ENCODE measurements around the gene SPNS3. TPM values are rescaled to one million over a fixed set of nuclear protein-coding genes. Genes with fewer than 3 reads are reported as not detected.

The SPNS3 gene
- total and polyA plus RNA-seq, 3 donors from 2014 or later = 0.39 to 1.4 (median 0.75) TPM

DNA sequence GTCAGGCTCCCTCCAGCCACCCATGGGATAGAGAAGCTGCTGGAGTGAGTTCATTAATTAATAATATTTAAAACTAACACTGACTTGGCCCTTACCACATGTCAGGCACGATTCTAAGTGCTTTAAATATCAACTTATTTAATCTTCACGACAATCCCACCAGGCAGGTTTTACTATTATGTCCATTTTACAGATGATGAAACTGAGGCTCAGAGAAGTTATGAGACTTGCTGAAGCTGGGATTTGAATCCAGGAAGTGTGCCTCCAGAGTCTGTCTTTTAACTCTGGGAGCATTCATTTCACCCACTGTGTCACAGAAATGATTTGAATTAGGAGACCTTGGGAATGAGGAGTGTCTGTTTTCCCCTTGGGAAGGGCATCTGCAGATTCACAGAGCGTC, 8.8 kb downstream of the SPNS3 start:
- Histone ChIP-seq H3K4me3 (no peak overlapping the region), H3K27me3 (no peaks in the 10 kb centered on the region), H3K27ac (no peak overlapping the region), H3K9me3 (no peaks in the 10 kb centered on the region), H3K4me1 (peaks cover 30% of the 10 kb centered on the region), H3K36me3 (ENCODE audit: low read depth, missing control alignments) (no peaks in the 10 kb centered on the region)
- TF ChIP-seq, protein P1, sequence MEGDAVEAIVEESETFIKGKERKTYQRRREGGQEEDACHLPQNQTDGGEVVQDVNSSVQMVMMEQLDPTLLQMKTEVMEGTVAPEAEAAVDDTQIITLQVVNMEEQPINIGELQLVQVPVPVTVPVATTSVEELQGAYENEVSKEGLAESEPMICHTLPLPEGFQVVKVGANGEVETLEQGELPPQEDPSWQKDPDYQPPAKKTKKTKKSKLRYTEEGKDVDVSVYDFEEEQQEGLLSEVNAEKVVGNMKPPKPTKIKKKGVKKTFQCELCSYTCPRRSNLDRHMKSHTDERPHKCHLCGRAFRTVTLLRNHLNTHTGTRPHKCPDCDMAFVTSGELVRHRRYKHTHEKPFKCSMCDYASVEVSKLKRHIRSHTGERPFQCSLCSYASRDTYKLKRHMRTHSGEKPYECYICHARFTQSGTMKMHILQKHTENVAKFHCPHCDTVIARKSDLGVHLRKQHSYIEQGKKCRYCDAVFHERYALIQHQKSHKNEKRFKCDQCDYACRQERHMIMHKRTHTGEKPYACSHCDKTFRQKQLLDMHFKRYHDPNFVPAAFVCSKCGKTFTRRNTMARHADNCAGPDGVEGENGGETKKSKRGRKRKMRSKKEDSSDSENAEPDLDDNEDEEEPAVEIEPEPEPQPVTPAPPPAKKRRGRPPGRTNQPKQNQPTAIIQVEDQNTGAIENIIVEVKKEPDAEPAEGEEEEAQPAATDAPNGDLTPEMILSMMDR (IDR thresholded peaks at IDR 0.05) = no peak
- intact Hi-C loops (cut with DNase I; ENCODE audit: low total_unique reads) = no loop called here
- 81 to 85% methylated on average over 3 of the region's 3 CpGs for WGBS, 2 donors
- no peak for DNase-seq

DNA sequence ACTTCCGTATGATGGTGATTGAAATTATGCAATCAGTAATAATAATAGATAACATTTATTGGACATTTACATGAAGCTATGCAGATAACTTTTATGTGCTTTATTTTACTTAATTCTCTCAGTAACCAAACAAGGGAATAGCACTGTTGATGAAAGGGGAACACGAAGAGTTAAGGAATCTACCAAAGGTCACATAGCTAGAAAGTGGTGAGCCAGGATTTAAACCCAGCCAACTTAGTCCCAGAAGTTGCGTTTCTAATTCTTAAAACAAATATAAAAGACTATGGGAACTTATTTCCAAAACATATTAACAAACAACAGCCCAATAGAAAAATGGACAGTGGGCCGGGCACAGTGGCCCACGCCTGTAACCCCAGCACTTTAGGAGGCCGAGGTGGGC, 9.7 kb downstream of the SPNS3 start:
- no peak for DNase-seq
- Histone ChIP-seq H3K4me3 (no peak overlapping the region), H3K4me1 (peaks cover 30% of the 10 kb centered on the region), H3K36me3 (ENCODE audit: low read depth, missing control alignments) (no peaks in the 10 kb centered on the region), H3K9me3 (no peaks in the 10 kb centered on the region), H3K27me3 (no peaks in the 10 kb centered on the region), H3K27ac (no peak overlapping the region)
- WGBS, 2 donors = 51 to 60% methylated on average over 6 of the region's 6 CpGs
- TF ChIP-seq, protein P1 (IDR thresholded peaks at IDR 0.05) = no peak
- intact Hi-C loops (cut with DNase I; ENCODE audit: low total_unique reads) = no loop called here

DNA sequence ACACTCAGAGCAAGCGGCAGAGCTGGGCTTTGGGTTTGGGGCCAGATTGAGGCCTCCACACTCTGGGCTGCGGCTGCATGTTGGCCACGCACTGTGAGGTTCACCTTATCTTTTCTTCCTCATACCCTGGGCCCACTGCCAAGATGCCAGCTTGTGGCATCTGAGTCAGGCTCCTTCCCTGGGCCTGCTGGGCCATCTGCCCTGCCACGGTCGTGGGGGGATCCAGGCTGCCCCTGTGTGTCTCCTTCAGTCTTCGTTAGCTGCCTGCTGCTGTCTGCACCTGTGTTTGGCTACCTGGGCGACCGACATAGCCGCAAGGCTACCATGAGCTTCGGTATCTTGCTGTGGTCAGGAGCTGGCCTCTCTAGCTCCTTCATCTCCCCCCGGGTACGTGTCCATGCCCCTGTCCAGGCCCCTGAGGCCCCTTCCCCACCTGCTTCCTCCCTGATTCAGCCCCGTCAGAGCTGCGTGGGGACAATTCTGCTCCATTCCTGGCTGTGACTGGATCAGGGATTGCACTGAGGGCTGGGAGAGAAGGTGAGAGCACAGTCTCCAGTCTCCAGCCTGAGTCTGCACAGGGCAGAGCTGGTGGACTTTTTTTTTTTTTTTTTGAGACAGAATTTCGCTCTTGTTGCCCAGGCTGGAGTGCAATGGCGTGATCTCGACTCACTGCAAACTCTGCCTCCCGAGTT, 11.2 kb downstream of the SPNS3 start:
- Histone ChIP-seq H3K27ac (no peak overlapping the region), H3K4me3 (no peak overlapping the region), H3K27me3 (no peaks in the 10 kb centered on the region), H3K4me1 (peaks cover 37% of the 10 kb centered on the region), H3K36me3 (ENCODE audit: low read depth, missing control alignments) (no peaks in the 10 kb centered on the region), H3K9me3 (no peaks in the 10 kb centered on the region)
- peak; percentile 92 for DNase-seq
- intact Hi-C loops (cut with DNase I; ENCODE audit: low total_unique reads) = no loop called here
- TF ChIP-seq, protein P1 (IDR thresholded peaks at IDR 0.05) = no peak
- no peak for TF ChIP-seq POLR2A (IDR thresholded peaks at IDR 0.05)
- 66 to 77% methylated on average over 18 of the region's 18 CpGs for WGBS, 2 donors

DNA sequence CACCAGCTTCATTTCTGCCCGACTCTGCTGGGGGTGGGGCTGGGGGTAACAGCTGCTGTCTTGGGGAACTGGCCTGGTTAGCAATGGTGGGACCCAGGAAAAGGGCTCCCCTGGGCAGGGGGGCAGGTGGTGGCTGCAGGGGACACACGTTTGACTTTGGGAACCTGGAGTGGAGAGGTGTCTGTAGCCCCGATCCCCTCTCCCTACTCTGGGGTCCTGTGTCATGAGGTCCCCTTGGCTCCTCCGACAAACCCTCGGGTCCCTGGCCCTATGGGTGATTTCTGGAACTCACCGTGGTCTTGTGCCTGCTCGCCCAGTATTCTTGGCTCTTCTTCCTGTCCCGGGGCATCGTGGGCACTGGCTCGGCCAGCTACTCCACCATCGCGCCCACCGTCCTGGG, 12.0 kb downstream of the SPNS3 start:
- intact Hi-C loops (cut with DNase I; ENCODE audit: low total_unique reads) = no loop called here

More for the DNA sequence above, 12.0 kb downstream of the SPNS3 start:
- WGBS, 2 donors = 87 to 94% methylated on average over 9 to 13 of the region's 13 CpGs
- TF ChIP-seq, protein P1 (IDR thresholded peaks at IDR 0.05) = no peak
- TF ChIP-seq POLR2A (IDR thresholded peaks at IDR 0.05) = no peak
- Histone ChIP-seq H3K4me1 (peaks cover 31% of the 10 kb centered on the region), H3K4me3 (no peak overlapping the region), H3K27me3 (no peaks in the 10 kb centered on the region), H3K36me3 (ENCODE audit: low read depth, missing control alignments) (no peaks in the 10 kb centered on the region), H3K27ac (no peak overlapping the region), H3K9me3 (no peaks in the 10 kb centered on the region)
- no peak for DNase-seq
